A549 treated with Hydrocortisone at 1 μM for 4 hours (cell line): ENCODE measurements around the gene TESMIN. TPM values are rescaled to one million over a fixed set of nuclear protein-coding genes. Genes with fewer than 3 reads are reported as not detected.

ENCODE experiments used
- total RNA-seq: library from RNA; stranded (reverse); fragments of 200-300 nt; extraction: Qiagen RNA extraction; gene quantifications from 5 replicates; pipeline ENCODE4 v1.2.3, GENCODE V29; 2022

The TESMIN gene
- 4.6 to 7.3 TPM (median 6.3 TPM) in 5 replicates for total RNA-seq

GRCh38 chr11:68751331-68751856, at the start of gene TESMIN:
Gene TESMIN (minus strand): TSS chr11:68751520. CDS start chr11:68750660, 860 bp downstream.

GRCh38 chr11:68684385-68685356, 66.6 kb downstream of the TESMIN start, which contains the start of gene GAL:
Gene GAL (plus strand): TSS chr11:68684544. CDS start chr11:68684924, 380 bp downstream.

Other genes starting within 250 kb of the TESMIN start
- 8.8 to 25.2 TPM (median 19.3 TPM) in 5 replicates for gene GAL, start 67.0 kb downstream of the TESMIN start, total RNA-seq
- 26.7 to 34.4 TPM (median 30.6 TPM) in 5 replicates for gene CPT1A, start 90.4 kb upstream of the TESMIN start, total RNA-seq
- 108 to 141 TPM (median 134 TPM) in 5 replicates for gene MRPL21, start 152.3 kb upstream of the TESMIN start, total RNA-seq
- 13.2 to 16.2 TPM (median 13.8 TPM) in 5 replicates for gene IGHMBP2, start 152.4 kb upstream of the TESMIN start, total RNA-seq
- gene MRGPRD, start 229.5 kb upstream of the TESMIN start, total RNA-seq = not detected in 5 replicates